Tibial nerve (tissue), 4 donors: ENCODE measurements around the gene ACTR1B.

ENCODE experiments used
- EP300 ChIP-seq, 2 donors: sonication (generic); formaldehyde crosslinking; IDR thresholded peaks; one replicate each; pipeline ENCODE4 v1.6.1; 2017; ENCODE audit warnings: antibody characterized with exemption in 2 of 2, mild to moderate bottlenecking in 1 of 2
- POLR2A ChIP-seq, 2 donors: fragments of 450-650 bp; IDR thresholded peaks; one replicate each; pipeline ENCODE4 v1.6.1; 2017; ENCODE audit warnings: antibody characterized with exemption in 2 of 2, mild to moderate bottlenecking in 2 of 2, moderate library complexity in 2 of 2
- TF ChIP-seq, protein P1 (sequence below), 5 experiments: fragments of 200-600 bp in 3 of 5; fragments of 450-650 bp in 2 of 5; sonication (generic) in 3 of 5; IDR thresholded peaks; one replicate each; pipeline ENCODE4 v1.5.1; 2016 to 2019; ENCODE audit warnings: antibody characterized with exemption in 5 of 5, mild to moderate bottlenecking in 3 of 5, moderate library complexity in 2 of 5

DNA sequence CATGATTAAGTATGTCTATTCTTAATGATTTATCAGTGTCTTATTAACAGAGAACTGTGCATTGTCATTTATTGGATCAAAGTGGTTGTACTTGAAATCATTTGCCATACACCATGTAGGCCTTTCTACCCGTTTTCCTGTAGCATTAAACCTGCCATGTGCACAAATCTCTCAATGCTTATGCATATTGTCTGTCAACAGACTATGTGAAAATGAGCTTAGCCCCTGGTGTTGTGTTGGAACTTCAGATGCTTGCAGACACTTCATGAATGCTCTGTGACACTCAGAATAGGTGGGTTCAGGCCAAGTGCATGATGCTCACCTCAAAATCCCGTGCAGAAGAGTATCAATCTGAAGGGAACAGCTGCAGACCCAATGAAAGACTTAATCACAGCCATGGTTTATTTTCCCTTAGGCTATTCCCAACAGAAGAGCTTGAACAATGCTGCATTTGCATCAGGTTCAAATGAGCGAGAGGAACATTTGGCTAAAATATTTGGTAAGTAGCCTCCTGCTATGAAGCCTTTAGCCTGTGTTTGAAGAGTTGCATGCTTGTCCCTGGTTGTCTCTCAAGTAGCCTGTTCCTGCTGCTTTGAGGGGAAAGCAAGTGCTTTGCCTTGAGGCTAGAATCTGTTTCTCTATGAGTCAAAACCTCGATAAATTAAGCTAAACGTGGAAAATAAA, 11.7 kb upstream of the ACTR1B start:
- TF ChIP-seq POLR2A (IDR thresholded peaks at IDR 0.05) (no peak), EP300 (IDR thresholded peaks at IDR 0.05) (no peak)
- TF ChIP-seq, protein P1, sequence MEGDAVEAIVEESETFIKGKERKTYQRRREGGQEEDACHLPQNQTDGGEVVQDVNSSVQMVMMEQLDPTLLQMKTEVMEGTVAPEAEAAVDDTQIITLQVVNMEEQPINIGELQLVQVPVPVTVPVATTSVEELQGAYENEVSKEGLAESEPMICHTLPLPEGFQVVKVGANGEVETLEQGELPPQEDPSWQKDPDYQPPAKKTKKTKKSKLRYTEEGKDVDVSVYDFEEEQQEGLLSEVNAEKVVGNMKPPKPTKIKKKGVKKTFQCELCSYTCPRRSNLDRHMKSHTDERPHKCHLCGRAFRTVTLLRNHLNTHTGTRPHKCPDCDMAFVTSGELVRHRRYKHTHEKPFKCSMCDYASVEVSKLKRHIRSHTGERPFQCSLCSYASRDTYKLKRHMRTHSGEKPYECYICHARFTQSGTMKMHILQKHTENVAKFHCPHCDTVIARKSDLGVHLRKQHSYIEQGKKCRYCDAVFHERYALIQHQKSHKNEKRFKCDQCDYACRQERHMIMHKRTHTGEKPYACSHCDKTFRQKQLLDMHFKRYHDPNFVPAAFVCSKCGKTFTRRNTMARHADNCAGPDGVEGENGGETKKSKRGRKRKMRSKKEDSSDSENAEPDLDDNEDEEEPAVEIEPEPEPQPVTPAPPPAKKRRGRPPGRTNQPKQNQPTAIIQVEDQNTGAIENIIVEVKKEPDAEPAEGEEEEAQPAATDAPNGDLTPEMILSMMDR (IDR thresholded peaks at IDR 0.05) = no peak
